Stimulated activated naive B cell treated with anti-CD40 and anti-IgM and Interleukin-4, amounts not matched to agents 10 μg/mL and 1 μg/mL and 100 μg/mL, for 72 hours (primary cell): ENCODE data around the gene EVA1A.

ENCODE experiments used
- ATAC-seq, 2 donors: fragments of 150-1000 bp; cut with Tn5 transposase; replicated peaks; 2 replicates each; pipeline ENCODE4 v1.10.0; 2021; ENCODE audit warnings: moderate library complexity in 1 of 2
- DNase-seq: peaks from one replicate; pipeline ENCODE4 v3.0.0; 2021
- H3K27ac Mint-ChIP-seq: one replicate; pipeline ENCODE4 v1.8.0; 2022; ENCODE audit warnings: mild to moderate bottlenecking, mixed read lengths
- H3K27me3 Mint-ChIP-seq, 2 donors: one replicate each; pipeline ENCODE4 v1.8.0; 2022; ENCODE audit warnings: mixed read lengths in 2 of 2
- H3K36me3 Mint-ChIP-seq, 2 donors: one replicate each; pipeline ENCODE4 v1.8.0; 2022; ENCODE audit warnings: mixed read lengths in 2 of 2, mild to moderate bottlenecking in 1 of 2
- H3K4me1 Mint-ChIP-seq, 2 donors: one replicate each; pipeline ENCODE4 v1.8.0; 2022; ENCODE audit warnings: mixed read lengths in 2 of 2, mild to moderate bottlenecking in 1 of 2
- H3K4me3 Mint-ChIP-seq, 2 donors: one replicate each; pipeline ENCODE4 v1.8.0; 2022; ENCODE audit warnings: mild to moderate bottlenecking in 2 of 2, mixed read lengths in 2 of 2, moderate library complexity in 1 of 2
- H3K9me3 Mint-ChIP-seq, 2 donors: one replicate each; pipeline ENCODE4 v1.8.0; 2022; ENCODE audit warnings: mixed read lengths in 2 of 2, mild to moderate bottlenecking in 1 of 2

The EVA1A gene

GRCh38 chr2:75598589-75599155 is 37.9 kb upstream of the EVA1A start:
- no peak for ATAC-seq
- H3K4me1 Mint-ChIP-seq: no peaks in the 10 kb centered on the region
- peaks cover 0 to 9% of the 10 kb centered on the region in 2 donors for H3K27me3 Mint-ChIP-seq
- H3K27ac Mint-ChIP-seq: no peak overlapping the region
- no peak overlapping the region for H3K4me3 Mint-ChIP-seq
- H3K36me3 Mint-ChIP-seq: no peaks in the 10 kb centered on the region
- no peak for DNase-seq
- H3K9me3 Mint-ChIP-seq: no peaks in the 10 kb centered on the region

- DNase-seq (no peak), ATAC-seq (no peak)
- Mint-ChIP-seq H3K4me1 (no peaks in the 10 kb centered on the region), H3K36me3 (no peaks in the 10 kb centered on the region), H3K9me3 (no peaks in the 10 kb centered on the region), H3K27ac (no peak overlapping the region), H3K4me3 (no peak overlapping the region), H3K27me3 (peaks cover 0 to 15% of the 10 kb centered on the region in 2 donors)
These were observed 37.2 kb upstream of the EVA1A start for GRCh38 chr2:75597949-75598348.

- DNase-seq: no peak
- Mint-ChIP-seq H3K27me3 (peaks cover 5 to 18% of the 10 kb centered on the region in 2 donors), H3K4me1 (no peaks in the 10 kb centered on the region), H3K27ac (no peak overlapping the region), H3K4me3 (no peak overlapping the region), H3K36me3 (no peaks in the 10 kb centered on the region), H3K9me3 (no peaks in the 10 kb centered on the region)
- ATAC-seq: no peak
These were observed 36.0 kb upstream of the EVA1A start for GRCh38 chr2:75596784-75597183.

- no peak for DNase-seq
- no peak overlapping the region for H3K4me3 Mint-ChIP-seq
- H3K27ac Mint-ChIP-seq: no peak overlapping the region
- ATAC-seq: no peak
- H3K4me1 Mint-ChIP-seq: no peaks in the 10 kb centered on the region
- H3K9me3 Mint-ChIP-seq: peaks cover 1% of the 10 kb centered on the region in 2 donors
- peaks cover 7 to 12% of the 10 kb centered on the region in 2 donors for H3K27me3 Mint-ChIP-seq
- H3K36me3 Mint-ChIP-seq: peaks cover 0 to 1% of the 10 kb centered on the region in 2 donors
These were observed 35.0 kb upstream of the EVA1A start for GRCh38 chr2:75595541-75596395.

- Mint-ChIP-seq H3K9me3 (peaks cover 4% of the 10 kb centered on the region in 2 donors), H3K4me3 (no peak overlapping the region), H3K36me3 (peaks cover 0 to 3% of the 10 kb centered on the region in 2 donors), H3K27me3 (peaks cover 9 to 12% of the 10 kb centered on the region in 2 donors), H3K4me1 (no peaks in the 10 kb centered on the region), H3K27ac (no peak overlapping the region)
- no peak for ATAC-seq
- DNase-seq: no peak
These were observed 33.9 kb upstream of the EVA1A start for GRCh38 chr2:75594596-75594995.

GRCh38 chr2:75592888-75593287 is 32.1 kb upstream of the EVA1A start:
- ATAC-seq (no peak), DNase-seq (no peak)
- Mint-ChIP-seq H3K27ac (no peak overlapping the region), H3K4me3 (no peak overlapping the region), H3K9me3 (peaks cover 4% of the 10 kb centered on the region in 2 donors), H3K36me3 (peaks cover 0 to 3% of the 10 kb centered on the region in 2 donors), H3K27me3 (peaks cover 9 to 15% of the 10 kb centered on the region in 2 donors), H3K4me1 (no peaks in the 10 kb centered on the region)

- Mint-ChIP-seq H3K4me3 (no peak overlapping the region), H3K4me1 (no peaks in the 10 kb centered on the region), H3K9me3 (peaks cover 4% of the 10 kb centered on the region in 2 donors), H3K36me3 (peaks cover 0 to 3% of the 10 kb centered on the region in 2 donors), H3K27ac (no peak overlapping the region), H3K27me3 (peaks cover 9 to 15% of the 10 kb centered on the region in 2 donors)
- ATAC-seq (no peak), DNase-seq (no peak)
These were observed 31.3 kb upstream of the EVA1A start for GRCh38 chr2:75592030-75592429.

- ATAC-seq (no peak), DNase-seq (no peak)
- peaks cover 4% of the 10 kb centered on the region in 2 donors for H3K9me3 Mint-ChIP-seq
- no peak overlapping the region for H3K4me3 Mint-ChIP-seq
- H3K27ac Mint-ChIP-seq: no peak overlapping the region
- H3K27me3 Mint-ChIP-seq: peaks cover 15 to 23% of the 10 kb centered on the region in 2 donors
- no peaks in the 10 kb centered on the region for H3K4me1 Mint-ChIP-seq
- peaks cover 0 to 3% of the 10 kb centered on the region in 2 donors for H3K36me3 Mint-ChIP-seq
These were observed 28.8 kb upstream of the EVA1A start for GRCh38 chr2:75589391-75590105.

- H3K9me3 Mint-ChIP-seq: peaks cover 4% of the 10 kb centered on the region in 2 donors
- H3K4me3 Mint-ChIP-seq: no peak overlapping the region
- H3K36me3 Mint-ChIP-seq: peaks cover 0 to 3% of the 10 kb centered on the region in 2 donors
- H3K27ac Mint-ChIP-seq: no peak overlapping the region
- DNase-seq (no peak), ATAC-seq (no peak)
- H3K27me3 Mint-ChIP-seq: peaks cover 14 to 38% of the 10 kb centered on the region in 2 donors
- H3K4me1 Mint-ChIP-seq: no peaks in the 10 kb centered on the region
These were observed 27.3 kb upstream of the EVA1A start for GRCh38 chr2:75587954-75588587.

GRCh38 chr2:75586971-75587370 is 26.2 kb upstream of the EVA1A start:
- H3K4me1 Mint-ChIP-seq: no peaks in the 10 kb centered on the region
- no peak overlapping the region for H3K4me3 Mint-ChIP-seq
- H3K9me3 Mint-ChIP-seq: peaks cover 4 to 8% of the 10 kb centered on the region in 2 donors
- H3K27ac Mint-ChIP-seq: no peak overlapping the region
- H3K36me3 Mint-ChIP-seq: peaks cover 0 to 3% of the 10 kb centered on the region in 2 donors
- peaks cover 12 to 34% of the 10 kb centered on the region in 2 donors for H3K27me3 Mint-ChIP-seq
- ATAC-seq (no peak), DNase-seq (no peak)

GRCh38 chr2:75582840-75583239 is 22.1 kb upstream of the EVA1A start:
- Mint-ChIP-seq H3K27me3 (peaks cover 24 to 48% of the 10 kb centered on the region in 2 donors), H3K27ac (no peak overlapping the region), H3K9me3 (peaks cover 2 to 8% of the 10 kb centered on the region in 2 donors), H3K4me1 (no peaks in the 10 kb centered on the region), H3K36me3 (no peaks in the 10 kb centered on the region), H3K4me3 (no peak overlapping the region)
- no peak for DNase-seq
- no peak for ATAC-seq

- Mint-ChIP-seq H3K27ac (no peak overlapping the region), H3K4me3 (no peak overlapping the region), H3K4me1 (no peaks in the 10 kb centered on the region), H3K27me3 (peaks cover 29 to 46% of the 10 kb centered on the region in 2 donors), H3K9me3 (peaks cover 2 to 10% of the 10 kb centered on the region in 2 donors), H3K36me3 (peaks cover 0 to 1% of the 10 kb centered on the region in 2 donors)
- no peak for DNase-seq
- no peak for ATAC-seq
These were observed 19.9 kb upstream of the EVA1A start for GRCh38 chr2:75580606-75581005.

GRCh38 chr2:75580156-75580555 is 19.4 kb upstream of the EVA1A start:
- DNase-seq (no peak), ATAC-seq (no peak)
- Mint-ChIP-seq H3K4me1 (no peaks in the 10 kb centered on the region), H3K4me3 (no peak overlapping the region), H3K9me3 (peaks cover 2 to 13% of the 10 kb centered on the region in 2 donors), H3K27ac (no peak overlapping the region), H3K36me3 (peaks cover 0 to 3% of the 10 kb centered on the region in 2 donors), H3K27me3 (peaks cover 29 to 42% of the 10 kb centered on the region in 2 donors)

- H3K27ac Mint-ChIP-seq: no peak overlapping the region
- ATAC-seq (no peak), DNase-seq (no peak)
- peaks cover 4 to 17% of the 10 kb centered on the region in 2 donors for H3K9me3 Mint-ChIP-seq
- H3K4me1 Mint-ChIP-seq: no peaks in the 10 kb centered on the region
- peaks cover 0 to 3% of the 10 kb centered on the region in 2 donors for H3K36me3 Mint-ChIP-seq
- H3K27me3 Mint-ChIP-seq: peaks cover 28 to 42% of the 10 kb centered on the region in 2 donors
- no peak overlapping the region for H3K4me3 Mint-ChIP-seq
These were observed 18.4 kb upstream of the EVA1A start for GRCh38 chr2:75579186-75579585.
